Stimulated activated effector memory CD8-positive, alpha-beta T cell treated with anti-CD3 and anti-CD28 coated beads, Interleukin-12 subunit alpha, Interleukin-12 subunit beta, amount 100 ng/mL, for 72 hours (primary cell): ENCODE measurements around the gene RSPH6A.
A peak's percentile ranks its signal among the peaks of the same experiment; 100 is the strongest.

Source experiments
- ATAC-seq: fragments of 150-1000 bp; cut with Tn5 transposase; 2 replicates; pipeline ENCODE4 v1.10.0; 2021
- DNase-seq, 2 donors: peaks; one replicate each; pipeline ENCODE4 v3.0.0; 2021 to 2022; ENCODE audit warnings: low spot score in 2 of 2
- H3K27ac Mint-ChIP-seq: one replicate; pipeline ENCODE4 v1.8.0; 2022; ENCODE audit warnings: mild to moderate bottlenecking, mixed read lengths
- H3K36me3 Mint-ChIP-seq: one replicate; pipeline ENCODE4 v1.8.0; 2022; ENCODE audit warnings: mild to moderate bottlenecking, mixed read lengths
- H3K4me1 Mint-ChIP-seq: one replicate; pipeline ENCODE4 v1.8.0; 2022; ENCODE audit warnings: mixed read lengths
- H3K4me3 Mint-ChIP-seq: one replicate; pipeline ENCODE4 v1.8.0; 2022; ENCODE audit warnings: mild to moderate bottlenecking, mixed read lengths
- H3K9me3 Mint-ChIP-seq: one replicate; pipeline ENCODE4 v1.8.0; 2022; ENCODE audit warnings: mixed read lengths

RSPH6A gene

DNA sequence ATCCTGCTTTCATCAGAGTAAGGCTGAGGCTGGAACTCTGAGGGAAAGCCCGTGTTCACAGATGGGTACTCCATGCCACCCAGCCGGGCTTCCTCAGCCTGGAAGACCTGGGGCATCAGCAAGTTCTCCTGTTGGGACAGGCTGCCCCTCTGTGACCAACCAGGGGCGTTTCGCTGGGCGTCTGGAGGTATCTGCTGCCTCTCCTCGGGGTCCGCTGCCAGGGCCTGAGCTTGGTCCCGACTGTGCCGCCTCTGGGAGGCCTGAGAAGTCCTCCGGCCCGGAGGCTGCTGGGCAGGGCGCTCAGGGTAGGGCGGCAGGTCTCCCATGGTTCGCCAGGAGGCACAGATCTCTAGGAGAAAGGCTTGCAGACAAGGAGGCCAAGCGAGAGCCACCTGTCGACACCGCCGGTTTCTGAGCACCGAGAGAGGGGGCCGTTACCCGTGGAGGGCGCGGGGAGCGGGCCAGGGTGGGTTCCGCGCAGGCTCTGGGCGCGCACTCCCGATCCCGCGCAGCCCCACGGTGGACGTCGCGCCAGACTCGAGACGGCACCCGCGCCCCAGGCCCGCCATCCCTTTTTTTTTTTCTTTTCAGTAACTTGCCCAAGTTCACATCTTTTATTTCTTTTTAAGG lies at the start of gene RSPH6A:
TSS of gene RSPH6A (minus strand) at position 458 of the 630 bp plus-strand sequence. CDS start at position 326, 132 bp downstream.
- Mint-ChIP-seq H3K4me1 (peaks cover 13% of the 10 kb centered on the region), H3K4me3 (no peak within 1 kb of the TSS), H3K36me3 (peaks cover 36% of the 10 kb centered on the region), H3K9me3 (no peaks in the 10 kb centered on the region), H3K27ac (no peak within 1 kb of the TSS)
- no peak for ATAC-seq
- no peak for DNase-seq

DNA sequence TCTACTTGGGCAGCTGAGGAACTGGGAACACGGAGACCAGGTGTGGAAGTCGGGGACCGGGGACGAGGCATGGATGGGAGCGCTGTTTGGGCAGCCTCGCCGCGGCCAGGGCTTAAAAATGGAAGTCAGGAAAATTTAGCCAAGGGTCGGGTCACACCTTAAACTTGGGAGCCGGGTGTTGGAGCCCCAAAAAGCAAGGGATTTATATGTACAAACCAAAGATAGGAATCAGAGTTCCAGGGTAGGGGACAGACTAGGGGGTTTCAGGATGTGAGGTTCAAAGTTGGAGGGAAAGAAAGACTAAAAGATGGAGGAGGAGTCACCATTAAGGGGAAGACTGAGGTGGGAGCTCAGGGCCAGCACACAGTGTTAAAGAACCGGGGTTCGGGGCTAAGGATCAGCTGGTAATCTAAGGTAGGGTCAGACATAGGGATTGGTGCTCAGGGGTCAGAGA lies 49.5 kb upstream of the RSPH6A start:
- no peak for ATAC-seq
- Mint-ChIP-seq H3K9me3 (no peaks in the 10 kb centered on the region), H3K27ac (peak overlapping the region; percentile 95), H3K4me1 (peaks cover 31% of the 10 kb centered on the region), H3K36me3 (peaks cover 43% of the 10 kb centered on the region), H3K4me3 (peak overlapping the region; percentile 94)
- no peak for DNase-seq

DNA sequence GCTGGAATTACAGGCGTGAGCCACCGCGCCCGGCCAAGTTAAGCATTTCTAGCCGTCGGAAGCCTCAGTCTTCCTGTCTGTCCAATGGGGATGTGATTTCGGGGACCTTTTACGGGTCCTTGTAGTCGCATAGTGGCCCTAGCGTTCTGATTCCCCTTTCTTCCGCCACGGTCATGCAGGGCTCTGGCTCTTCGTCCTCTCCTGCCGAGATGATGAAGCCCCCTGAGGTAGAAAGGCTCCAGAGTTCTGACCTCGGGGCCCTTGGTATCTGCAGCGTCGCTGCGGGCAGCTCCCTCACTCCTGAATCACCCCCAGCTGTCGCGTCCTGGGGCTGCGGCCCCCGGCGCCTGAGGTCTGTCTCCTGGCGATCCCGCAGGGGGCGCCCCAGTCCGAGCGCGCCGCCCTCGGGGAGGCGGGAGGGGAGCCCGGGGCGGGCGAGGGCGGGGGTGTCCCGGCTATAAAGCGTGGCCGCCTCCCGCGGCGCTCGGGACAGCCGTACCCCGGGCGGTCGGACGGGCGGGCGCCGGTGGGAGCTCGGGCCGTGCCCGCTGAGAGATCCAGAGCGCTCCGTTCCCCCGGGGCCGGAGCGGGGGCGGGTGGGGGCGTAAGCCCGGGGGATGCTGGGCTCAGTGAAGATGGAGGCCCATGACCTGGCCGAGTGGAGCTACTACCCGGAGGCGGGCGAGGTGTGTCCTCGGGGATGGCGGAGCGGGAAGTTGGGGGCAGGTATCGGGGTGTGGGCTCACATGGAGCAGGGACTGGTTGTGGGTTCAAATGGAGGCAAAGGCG lies 48.9 kb upstream of the RSPH6A start, which contains the start of gene FOXA3:
TSS of gene FOXA3 (plus strand) at position 487 of the 789 bp plus-strand sequence. CDS start at position 618, 131 bp downstream.
- peaks cover 36% of the 10 kb centered on the region for H3K4me1 Mint-ChIP-seq
- peaks cover 50% of the 10 kb centered on the region for H3K36me3 Mint-ChIP-seq
- H3K9me3 Mint-ChIP-seq: no peaks in the 10 kb centered on the region
- H3K27ac Mint-ChIP-seq: peak within 1 kb of the TSS; percentile 95
- ATAC-seq (peak; percentile 62), DNase-seq (peak; percentile 72 to 83)
- peak within 1 kb of the TSS; percentile 94 for H3K4me3 Mint-ChIP-seq

DNA sequence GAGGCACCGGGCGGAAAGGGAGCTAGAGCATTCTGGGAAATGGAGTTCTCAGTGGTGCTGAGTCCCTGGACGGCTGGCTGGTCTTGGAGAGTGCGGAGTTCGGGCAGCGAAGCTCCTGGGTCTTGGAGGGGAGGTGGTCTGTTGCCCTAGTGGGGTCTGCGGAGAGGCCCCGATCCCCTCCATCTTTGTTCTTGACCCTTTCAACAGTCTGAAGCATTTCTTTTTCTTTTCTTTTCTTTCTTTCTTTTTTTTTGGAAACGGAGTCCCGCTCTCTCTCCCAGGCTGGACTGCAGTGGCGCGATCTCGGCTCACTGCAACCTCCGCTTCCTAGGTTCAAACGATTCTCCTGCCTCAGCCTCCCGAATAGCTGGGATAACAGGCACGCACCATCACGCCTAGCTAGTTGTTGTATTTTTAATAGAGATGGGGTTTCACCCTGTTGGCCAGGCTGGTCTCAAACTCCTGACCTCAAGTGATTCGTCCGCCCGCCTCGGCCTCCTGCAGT lies 48.3 kb upstream of the RSPH6A start:
- Mint-ChIP-seq H3K36me3 (peaks cover 56% of the 10 kb centered on the region), H3K27ac (peak overlapping the region; percentile 95), H3K4me1 (peaks cover 42% of the 10 kb centered on the region), H3K4me3 (peak overlapping the region; percentile 94), H3K9me3 (no peaks in the 10 kb centered on the region)
- ATAC-seq (no peak), DNase-seq (no peak)

DNA sequence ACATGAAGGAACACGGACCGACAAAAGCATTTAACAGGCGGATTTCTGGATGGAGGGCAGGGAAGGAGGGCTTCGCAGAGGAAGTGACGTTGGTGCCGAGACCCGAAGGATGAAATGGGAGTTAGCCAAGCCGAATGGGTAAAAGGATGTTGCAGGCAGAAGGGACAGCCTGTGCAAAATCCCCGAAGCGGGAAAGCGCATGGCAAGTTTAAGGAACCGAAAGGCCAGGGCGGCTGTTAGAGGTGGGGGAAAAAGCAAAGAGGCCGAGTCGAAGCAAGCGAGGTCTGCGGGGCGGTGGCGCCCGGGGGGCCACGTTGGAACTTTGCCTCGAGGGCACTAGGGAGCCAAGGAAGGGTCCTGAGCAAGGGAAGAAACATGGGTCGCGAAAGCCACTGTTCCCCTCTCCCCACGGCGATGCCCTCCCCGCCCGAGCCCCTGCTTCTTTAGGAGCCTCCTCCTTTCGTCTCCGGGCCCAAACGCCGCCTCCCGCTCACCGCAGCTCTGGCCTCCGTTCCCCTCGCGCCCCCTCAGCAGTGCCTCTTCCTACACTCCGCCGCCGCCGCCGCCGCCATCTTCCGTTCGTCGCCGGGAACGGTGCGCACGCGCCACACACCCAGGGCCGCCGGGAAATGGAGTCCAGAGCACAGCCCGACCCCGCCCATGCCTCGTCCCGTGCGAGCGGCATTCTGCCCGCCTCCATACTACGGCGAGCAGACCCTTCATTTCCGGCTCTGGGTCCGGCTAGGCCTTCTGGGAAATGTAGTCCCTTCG lies 47.6 kb upstream of the RSPH6A start, which contains the start of gene SYMPK:
TSS of gene SYMPK (minus strand) at position 584 of the 771 bp plus-strand sequence. CDS start 8,652 bp downstream, outside the sequence.
- ATAC-seq (peak; percentile 96), DNase-seq (peak; percentile 95 to 99)
- peak within 1 kb of the TSS; percentile 94 for H3K4me3 Mint-ChIP-seq
- peak within 1 kb of the TSS; percentile 95 for H3K27ac Mint-ChIP-seq
- H3K4me1 Mint-ChIP-seq: peaks cover 47% of the 10 kb centered on the region
- H3K9me3 Mint-ChIP-seq: no peaks in the 10 kb centered on the region
- H3K36me3 Mint-ChIP-seq: peaks cover 62% of the 10 kb centered on the region

DNA sequence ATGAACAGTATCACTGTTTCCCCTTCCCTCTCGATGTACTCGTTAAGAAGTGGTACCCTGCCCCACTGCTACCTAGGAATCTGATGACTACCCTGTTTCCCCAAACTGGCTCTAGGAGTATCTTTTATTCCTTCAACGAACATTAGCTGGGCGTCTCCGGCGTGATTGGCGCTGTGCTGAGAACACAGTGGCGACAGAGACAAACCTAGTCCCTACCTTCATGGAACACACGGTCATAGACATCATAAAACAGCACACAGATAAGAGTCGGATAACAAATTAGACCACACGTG lies 47.1 kb upstream of the RSPH6A start:
- DNase-seq (no peak), ATAC-seq (no peak)
- Mint-ChIP-seq H3K4me1 (peaks cover 47% of the 10 kb centered on the region), H3K36me3 (peaks cover 68% of the 10 kb centered on the region), H3K27ac (peak overlapping the region; percentile 95), H3K9me3 (no peaks in the 10 kb centered on the region), H3K4me3 (peak overlapping the region; percentile 94)

DNA sequence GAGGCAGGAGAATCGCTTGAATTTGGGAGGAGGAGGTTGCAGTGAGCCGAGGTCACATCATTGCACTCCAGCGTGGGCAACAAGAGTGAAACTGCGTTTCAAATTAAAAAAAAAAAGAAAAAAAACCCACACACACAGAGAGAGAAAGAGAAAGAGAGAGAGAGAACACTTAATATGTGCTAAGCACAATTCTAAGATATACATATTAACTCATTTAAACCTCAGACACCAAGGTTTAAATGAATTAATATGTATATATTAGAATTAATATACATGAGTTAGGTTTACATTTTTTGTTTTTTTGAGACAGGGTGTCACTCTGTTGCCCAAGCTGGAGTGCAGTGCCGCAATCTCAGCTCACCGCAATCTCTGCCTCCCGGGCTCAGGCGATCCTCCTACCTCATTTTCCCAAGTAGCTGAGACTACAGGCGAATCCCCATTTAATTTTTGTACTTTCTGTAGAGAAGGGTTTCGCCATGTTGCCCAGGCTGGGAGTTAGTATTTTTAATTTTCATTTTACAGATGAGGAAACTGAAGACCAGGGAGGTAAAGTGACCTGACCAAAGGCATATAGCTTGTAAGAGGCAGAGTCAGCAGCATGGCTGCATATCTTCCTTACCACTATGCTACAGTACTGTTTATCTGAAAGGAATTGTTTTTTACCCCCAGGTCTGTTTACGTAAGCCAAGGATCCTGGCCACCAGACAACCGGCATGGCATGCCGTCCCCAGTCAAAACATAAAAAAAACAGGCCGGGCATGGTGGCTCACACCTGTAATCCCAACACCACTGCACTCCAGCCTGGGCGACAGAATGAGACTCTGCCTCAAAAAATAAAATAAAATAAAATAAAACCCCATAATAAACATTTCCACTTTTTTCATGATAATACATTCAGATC lies 45.5 kb upstream of the RSPH6A start:
- Mint-ChIP-seq H3K9me3 (no peaks in the 10 kb centered on the region), H3K27ac (no peak overlapping the region), H3K36me3 (peaks cover 84% of the 10 kb centered on the region), H3K4me1 (peaks cover 47% of the 10 kb centered on the region), H3K4me3 (peak overlapping the region; percentile 94)
- DNase-seq (no peak), ATAC-seq (no peak)

DNA sequence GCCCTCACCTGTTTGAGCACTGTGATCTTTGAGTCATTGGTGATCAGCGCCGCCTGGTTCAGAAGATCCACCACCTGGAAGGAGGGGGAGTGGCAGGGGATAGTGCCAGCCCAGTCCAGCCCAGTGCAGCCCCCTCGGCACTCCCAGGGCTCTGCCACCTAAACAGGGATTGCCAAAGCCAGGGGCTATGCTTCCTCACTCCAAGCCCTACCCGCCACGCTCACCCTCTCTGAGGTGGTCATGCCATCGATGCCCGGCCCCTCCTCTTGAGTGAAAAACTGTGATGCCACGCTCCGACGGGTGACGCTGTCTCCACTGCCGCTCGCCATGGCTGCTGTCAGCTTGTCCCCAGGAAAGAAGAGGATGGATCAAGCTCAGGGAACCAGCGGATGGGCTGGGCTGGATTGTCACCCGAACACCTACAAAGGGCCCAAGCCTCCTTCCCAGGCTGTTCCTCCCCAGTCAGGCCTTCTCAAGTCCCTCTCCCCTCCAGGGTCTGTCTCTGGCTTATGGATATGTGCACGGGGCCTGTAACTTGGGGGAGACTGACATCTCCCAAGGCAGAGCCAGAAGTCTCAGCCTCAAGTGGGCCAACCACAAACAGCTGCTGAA lies 39.2 kb upstream of the RSPH6A start:
- H3K4me1 Mint-ChIP-seq: peaks cover 20% of the 10 kb centered on the region
- H3K27ac Mint-ChIP-seq: no peak overlapping the region
- H3K36me3 Mint-ChIP-seq: peaks cover 100% of the 10 kb centered on the region
- H3K4me3 Mint-ChIP-seq: no peak overlapping the region
- no peaks in the 10 kb centered on the region for H3K9me3 Mint-ChIP-seq
- DNase-seq (no peak), ATAC-seq (no peak)

DNA sequence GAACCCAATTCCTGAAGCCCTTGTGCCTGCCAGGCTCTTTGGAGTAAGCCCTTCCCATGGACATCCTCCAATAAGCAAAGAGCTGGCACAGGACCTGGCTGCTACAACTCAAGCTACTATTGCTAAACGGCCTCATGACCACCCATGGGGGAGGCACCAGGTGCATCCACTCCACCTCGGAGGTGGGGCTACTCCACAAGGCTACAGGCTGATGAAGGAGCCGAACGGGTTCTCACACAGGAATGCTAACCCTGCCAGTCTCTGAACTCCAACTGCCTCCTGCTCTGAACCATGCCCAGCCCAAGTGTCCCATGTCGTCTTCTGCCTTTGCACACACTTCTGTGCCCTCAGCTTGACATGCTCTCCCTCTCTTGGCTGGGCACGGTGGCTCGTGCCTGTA lies 37.9 kb upstream of the RSPH6A start:
- Mint-ChIP-seq H3K36me3 (peaks cover 100% of the 10 kb centered on the region), H3K4me3 (no peak overlapping the region), H3K4me1 (peaks cover 8% of the 10 kb centered on the region), H3K9me3 (no peaks in the 10 kb centered on the region), H3K27ac (peak overlapping the region; percentile 64)
- ATAC-seq: no peak
- DNase-seq: no peak

DNA sequence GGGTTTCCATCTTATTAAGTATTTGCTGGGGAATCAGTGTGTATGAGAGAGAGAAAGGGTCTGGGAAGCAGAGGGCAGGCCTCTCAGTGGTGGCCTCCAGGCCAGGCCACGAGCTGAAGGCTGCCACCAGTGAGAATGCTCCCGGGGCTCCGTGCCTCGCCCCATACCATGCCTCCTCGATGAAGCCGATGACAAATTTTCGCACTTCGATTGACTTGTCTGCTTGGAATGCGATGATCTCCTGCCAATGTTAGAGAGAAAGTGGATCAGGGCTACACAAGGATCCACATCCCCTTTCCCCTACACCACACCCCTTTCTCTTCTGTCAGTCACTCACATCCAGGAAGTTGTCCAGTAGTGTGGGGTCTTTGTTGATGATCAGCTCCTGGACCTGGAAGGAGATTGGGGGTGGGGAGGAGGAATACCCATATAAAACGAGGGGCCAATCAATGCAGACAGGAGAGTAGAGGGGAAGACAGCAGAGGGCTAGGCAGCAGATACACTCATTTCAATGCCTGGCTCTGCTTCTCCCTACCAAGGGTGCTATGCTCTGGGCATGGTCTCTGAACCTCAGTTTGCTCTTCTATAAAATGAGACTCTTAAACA lies 37.1 kb upstream of the RSPH6A start:
- Mint-ChIP-seq H3K27ac (no peak overlapping the region), H3K36me3 (peaks cover 100% of the 10 kb centered on the region), H3K4me1 (peaks cover 6% of the 10 kb centered on the region), H3K4me3 (no peak overlapping the region), H3K9me3 (no peaks in the 10 kb centered on the region)
- ATAC-seq (no peak), DNase-seq (no peak)

DNA sequence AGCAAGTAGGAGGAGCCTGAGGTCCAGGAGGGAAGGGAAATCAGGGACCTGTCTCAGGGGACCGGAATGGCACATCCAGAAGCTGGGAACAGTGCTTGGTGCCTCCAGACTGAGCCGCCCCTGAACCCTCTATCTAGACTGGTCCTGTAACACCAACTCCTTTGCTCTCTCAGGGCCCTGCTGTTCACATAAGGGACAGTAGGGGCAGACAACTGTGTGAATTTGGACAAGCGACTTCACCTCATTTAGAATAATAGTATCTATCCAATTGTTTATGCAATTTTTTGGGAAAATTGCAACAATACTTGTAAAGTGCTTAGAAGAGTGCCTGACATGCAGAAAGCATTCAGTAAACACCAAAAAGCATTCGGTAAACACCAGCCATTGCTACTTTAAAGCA lies 33.8 kb upstream of the RSPH6A start:
- no peak overlapping the region for H3K4me3 Mint-ChIP-seq
- H3K36me3 Mint-ChIP-seq: peaks cover 100% of the 10 kb centered on the region
- H3K27ac Mint-ChIP-seq: no peak overlapping the region
- H3K9me3 Mint-ChIP-seq: no peaks in the 10 kb centered on the region
- H3K4me1 Mint-ChIP-seq: peaks cover 6% of the 10 kb centered on the region
- ATAC-seq (peak; percentile 39), DNase-seq (no peak)

DNA sequence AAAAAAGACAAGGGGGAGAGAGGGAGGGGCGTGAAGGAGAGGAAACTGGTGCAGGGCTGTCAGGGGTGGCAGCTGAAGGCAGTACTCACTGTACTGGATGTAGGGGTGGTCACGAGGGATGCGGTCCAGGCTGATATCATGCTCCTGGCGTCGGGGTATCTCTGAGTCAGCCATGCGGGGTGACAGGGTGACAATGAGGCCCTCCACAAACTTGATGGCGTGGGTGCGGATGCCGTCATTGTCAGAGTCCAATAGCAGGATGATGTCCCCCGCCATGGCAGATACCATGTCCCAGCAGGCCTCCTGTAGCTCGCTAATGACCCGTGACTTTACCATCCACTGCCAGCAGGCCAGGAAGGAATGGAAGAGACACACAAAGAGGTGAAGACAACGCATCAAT lies 32.6 kb upstream of the RSPH6A start:
- DNase-seq (no peak), ATAC-seq (no peak)
- no peaks in the 10 kb centered on the region for H3K9me3 Mint-ChIP-seq
- H3K4me3 Mint-ChIP-seq: no peak overlapping the region
- peaks cover 6% of the 10 kb centered on the region for H3K4me1 Mint-ChIP-seq
- peaks cover 100% of the 10 kb centered on the region for H3K36me3 Mint-ChIP-seq
- no peak overlapping the region for H3K27ac Mint-ChIP-seq

DNA sequence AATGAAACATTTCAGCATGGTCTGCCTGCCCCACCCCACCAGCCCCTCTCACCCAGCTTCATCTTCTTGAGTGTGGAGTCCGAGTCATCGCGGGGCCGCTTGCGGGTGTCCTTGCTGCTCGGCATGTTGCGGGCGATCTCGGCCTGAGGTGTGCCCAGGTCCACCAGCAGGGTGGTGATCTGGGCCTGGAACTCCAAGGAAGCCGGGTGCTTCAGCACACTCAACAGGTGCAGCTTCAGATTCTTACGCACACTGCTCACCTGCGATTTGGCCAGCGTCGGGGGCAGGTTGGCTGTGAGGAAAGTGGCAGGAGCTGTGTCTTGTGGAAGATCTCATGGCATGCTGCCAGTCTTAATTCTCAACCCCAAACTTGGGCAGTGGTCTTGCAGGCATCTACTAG lies 27.1 kb upstream of the RSPH6A start:
- no peak overlapping the region for H3K27ac Mint-ChIP-seq
- no peaks in the 10 kb centered on the region for H3K9me3 Mint-ChIP-seq
- H3K4me3 Mint-ChIP-seq: no peak overlapping the region
- no peaks in the 10 kb centered on the region for H3K4me1 Mint-ChIP-seq
- DNase-seq: no peak
- peaks cover 100% of the 10 kb centered on the region for H3K36me3 Mint-ChIP-seq
- no peak for ATAC-seq

DNA sequence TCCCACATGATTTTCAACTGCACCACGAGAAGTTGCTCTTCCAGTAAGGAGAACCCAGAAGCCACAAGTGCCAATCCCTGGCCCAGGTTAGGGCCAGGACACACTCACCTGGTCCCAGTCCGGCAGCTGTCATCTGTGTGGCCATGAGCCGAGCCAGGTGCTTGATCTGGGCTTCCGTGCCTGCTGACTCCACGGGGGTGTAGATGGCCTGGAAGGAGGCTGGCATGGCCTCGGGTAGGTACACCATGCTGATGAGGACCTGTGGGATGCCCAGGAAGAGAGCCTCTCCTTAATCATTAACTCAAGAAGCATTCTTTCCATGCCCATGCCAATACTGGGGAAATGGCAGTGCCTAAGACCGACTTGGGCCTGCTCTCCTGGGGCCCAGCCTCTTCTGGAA lies 19.9 kb upstream of the RSPH6A start:
- ATAC-seq (no peak), DNase-seq (no peak)
- Mint-ChIP-seq H3K4me1 (no peaks in the 10 kb centered on the region), H3K9me3 (no peaks in the 10 kb centered on the region), H3K4me3 (no peak overlapping the region), H3K27ac (no peak overlapping the region), H3K36me3 (peaks cover 100% of the 10 kb centered on the region)
